ENCODE data around the gene TMEM266.

Gene TMEM266

DNA sequence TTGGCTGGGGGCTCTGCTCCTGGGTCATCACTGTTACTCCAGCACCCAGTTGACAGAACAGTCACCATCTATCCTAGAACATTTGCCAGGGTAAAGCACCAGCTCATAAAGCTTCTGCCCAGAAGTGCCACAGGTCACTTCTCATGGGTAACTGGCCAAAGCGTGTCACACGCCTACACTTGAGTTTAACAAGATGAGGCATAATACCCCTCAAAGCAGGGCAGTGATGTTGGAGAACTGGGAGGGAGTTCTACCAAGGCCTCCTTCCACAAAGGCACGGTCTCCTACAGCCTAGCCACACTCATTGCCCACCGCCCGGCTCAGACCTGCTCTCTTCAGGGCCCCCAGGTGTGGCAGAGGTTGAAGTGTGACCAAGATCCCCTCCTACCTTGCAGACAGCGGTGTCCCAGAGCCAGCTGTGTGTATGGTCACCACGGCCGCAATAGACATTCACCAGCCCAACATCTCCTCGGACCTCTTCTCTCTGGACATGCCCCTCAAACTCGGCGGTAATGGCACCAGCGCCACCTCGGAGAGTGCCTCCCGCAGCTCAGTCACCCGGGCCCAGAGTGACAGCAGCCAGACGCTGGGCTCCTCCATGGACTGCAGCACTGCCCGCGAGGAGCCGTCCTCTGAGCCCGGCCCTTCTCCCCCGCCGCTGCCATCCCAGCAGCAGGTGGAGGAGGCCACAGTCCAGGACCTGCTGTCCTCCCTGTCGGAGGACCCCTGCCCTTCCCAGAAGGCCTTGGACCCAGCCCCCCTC, 143.7 kb downstream of the TMEM266 start:
- DNase-seq (ENCODE audit: low read depth, low spot score) = no peak
- Histone ChIP-seq H3K4me3 (ENCODE audit: insufficient read length, low read depth) (no peak overlapping the region), H3K9ac (ENCODE audit: insufficient read length, low read depth) (no peak overlapping the region), H3K4me1 (ENCODE audit: insufficient read depth, insufficient read length) (peaks cover 17% of the 10 kb centered on the region), H3K36me3 (ENCODE audit: insufficient read depth, insufficient read length, low read length) (peaks cover 25% of the 10 kb centered on the region), H3K9me3 (ENCODE audit: insufficient read depth, low read length) (no peaks in the 10 kb centered on the region), H3K27me3 (ENCODE audit: insufficient read depth, insufficient read length) (no peaks in the 10 kb centered on the region)
- TF ChIP-seq SUZ12 (IDR thresholded peaks at IDR 0.05; ENCODE audit: extremely low read depth, insufficient read depth, insufficient read length) = no peak
- no peak for TF ChIP-seq YY1 (IDR thresholded peaks at IDR 0.05; ENCODE audit: insufficient read depth, insufficient read length)
- TF ChIP-seq ZNF274 (IDR thresholded peaks at IDR 0.05; ENCODE audit: low read depth, low read length) = no peak

DNA sequence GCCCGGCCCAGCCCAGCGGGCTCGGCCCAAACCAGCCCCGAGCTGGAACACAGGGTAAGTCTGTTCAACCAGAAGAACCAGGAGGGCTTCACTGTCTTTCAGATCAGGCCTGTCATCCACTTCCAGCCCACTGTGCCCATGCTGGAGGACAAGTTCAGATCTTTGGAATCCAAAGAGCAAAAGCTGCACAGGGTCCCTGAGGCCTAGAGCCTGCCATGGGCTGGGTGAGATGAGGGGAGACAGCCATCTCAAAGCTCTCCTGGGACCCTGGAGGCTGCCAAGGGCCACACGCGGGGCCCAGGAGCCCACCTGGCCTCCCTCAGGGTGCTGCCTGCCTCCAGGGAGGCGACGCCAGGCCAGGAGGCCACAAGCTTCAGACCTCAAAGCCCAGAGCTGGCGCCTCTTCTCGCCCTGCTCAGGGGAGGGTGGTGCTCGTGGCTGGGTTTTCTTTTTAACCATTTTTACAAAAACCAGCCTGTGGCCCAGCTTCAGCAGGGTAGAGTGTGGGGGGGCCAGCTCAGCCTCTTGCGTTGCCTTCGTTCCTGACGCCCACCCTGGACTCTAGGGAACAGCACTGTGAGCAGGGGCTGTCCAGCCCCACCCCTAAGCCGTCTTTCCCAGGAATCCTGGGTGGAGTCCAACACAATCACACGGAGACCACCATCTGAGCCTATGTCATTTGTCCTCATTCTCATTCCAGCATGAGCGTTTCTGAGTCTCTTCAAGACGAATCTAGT, 144.5 kb downstream of the TMEM266 start:
- Histone ChIP-seq H3K4me3 (ENCODE audit: insufficient read length, low read depth) (no peak overlapping the region), H3K27me3 (ENCODE audit: insufficient read depth, insufficient read length) (no peaks in the 10 kb centered on the region), H3K9me3 (ENCODE audit: insufficient read depth, low read length) (no peaks in the 10 kb centered on the region), H3K9ac (ENCODE audit: insufficient read length, low read depth) (no peak overlapping the region), H3K4me1 (ENCODE audit: insufficient read depth, insufficient read length) (peaks cover 16% of the 10 kb centered on the region), H3K36me3 (ENCODE audit: insufficient read depth, insufficient read length, low read length) (peaks cover 29% of the 10 kb centered on the region)
- no peak for DNase-seq (ENCODE audit: low read depth, low spot score)
- no peak for TF ChIP-seq ZNF274 (IDR thresholded peaks at IDR 0.05; ENCODE audit: low read depth, low read length)
- TF ChIP-seq SUZ12 (IDR thresholded peaks at IDR 0.05; ENCODE audit: extremely low read depth, insufficient read depth, insufficient read length) = no peak
- TF ChIP-seq YY1 (IDR thresholded peaks at IDR 0.05; ENCODE audit: insufficient read depth, insufficient read length) = no peak

GRCh38 chr15:76204916-76205460, 145.2 kb downstream of the TMEM266 start:
- no peaks in the 10 kb centered on the region for H3K9me3 ChIP-seq (ENCODE audit: insufficient read depth, low read length)
- no peak overlapping the region for H3K4me3 ChIP-seq (ENCODE audit: insufficient read length, low read depth)
- peaks cover 12% of the 10 kb centered on the region for H3K4me1 ChIP-seq (ENCODE audit: insufficient read depth, insufficient read length)
- no peaks in the 10 kb centered on the region for H3K27me3 ChIP-seq (ENCODE audit: insufficient read depth, insufficient read length)
- H3K9ac ChIP-seq (ENCODE audit: insufficient read length, low read depth) = no peak overlapping the region
- TF ChIP-seq ZNF274 (IDR thresholded peaks at IDR 0.05; ENCODE audit: low read depth, low read length) (no peak), YY1 (IDR thresholded peaks at IDR 0.05; ENCODE audit: insufficient read depth, insufficient read length) (no peak), SUZ12 (IDR thresholded peaks at IDR 0.05; ENCODE audit: extremely low read depth, insufficient read depth, insufficient read length) (no peak)
- no peak for DNase-seq (ENCODE audit: low read depth, low spot score)
- peaks cover 36% of the 10 kb centered on the region for H3K36me3 ChIP-seq (ENCODE audit: insufficient read depth, insufficient read length, low read length)

DNA sequence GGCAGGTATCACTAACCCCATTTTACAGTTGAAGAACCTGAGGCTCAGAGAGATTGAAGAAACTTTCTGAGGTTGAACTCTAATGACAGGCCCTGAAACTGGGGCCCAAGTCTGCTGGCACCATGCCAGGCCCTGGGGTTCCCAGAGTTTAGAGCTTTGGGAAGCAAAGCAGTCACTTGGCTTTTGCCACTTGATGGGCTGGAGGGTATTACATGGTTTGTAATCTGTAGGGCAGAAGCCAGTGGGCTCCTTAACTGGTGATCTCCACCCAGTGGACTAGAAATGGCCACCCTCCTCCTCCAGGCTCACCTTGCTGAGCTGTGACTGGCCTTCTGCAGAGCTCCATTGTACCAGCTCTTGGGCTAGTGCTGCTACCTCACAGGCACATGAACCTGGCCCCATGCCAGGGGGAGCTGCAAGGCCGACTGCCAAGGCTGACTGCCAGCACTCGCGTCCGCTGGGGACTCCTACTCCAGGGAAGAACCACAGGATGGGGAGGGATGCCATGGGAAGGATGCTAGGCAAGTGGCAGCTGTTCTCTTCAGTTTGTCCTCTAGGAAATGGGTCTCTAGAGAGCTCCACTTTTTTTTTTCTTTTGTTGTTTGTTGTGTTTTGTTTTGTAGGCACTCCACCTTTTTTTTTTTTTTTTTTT, 146.7 kb downstream of the TMEM266 start:
- H3K36me3 ChIP-seq (ENCODE audit: insufficient read depth, insufficient read length, low read length) = peaks cover 48% of the 10 kb centered on the region
- no peaks in the 10 kb centered on the region for H3K9me3 ChIP-seq (ENCODE audit: insufficient read depth, low read length)
- no peaks in the 10 kb centered on the region for H3K27me3 ChIP-seq (ENCODE audit: insufficient read depth, insufficient read length)
- H3K4me3 ChIP-seq (ENCODE audit: insufficient read length, low read depth) = no peak overlapping the region
- TF ChIP-seq ZNF274 (IDR thresholded peaks at IDR 0.05; ENCODE audit: low read depth, low read length) = no peak
- no peak for TF ChIP-seq YY1 (IDR thresholded peaks at IDR 0.05; ENCODE audit: insufficient read depth, insufficient read length)
- TF ChIP-seq SUZ12 (IDR thresholded peaks at IDR 0.05; ENCODE audit: extremely low read depth, insufficient read depth, insufficient read length) = no peak
- no peak for DNase-seq (ENCODE audit: low read depth, low spot score)
- H3K4me1 ChIP-seq (ENCODE audit: insufficient read depth, insufficient read length) = no peaks in the 10 kb centered on the region
- no peak overlapping the region for H3K9ac ChIP-seq (ENCODE audit: insufficient read length, low read depth)

- Histone ChIP-seq H3K9ac (ENCODE audit: insufficient read length, low read depth) (no peak overlapping the region), H3K4me1 (ENCODE audit: insufficient read depth, insufficient read length) (no peaks in the 10 kb centered on the region), H3K36me3 (ENCODE audit: insufficient read depth, insufficient read length, low read length) (peaks cover 62% of the 10 kb centered on the region), H3K9me3 (ENCODE audit: insufficient read depth, low read length) (no peaks in the 10 kb centered on the region), H3K4me3 (ENCODE audit: insufficient read length, low read depth) (no peak overlapping the region), H3K27me3 (ENCODE audit: insufficient read depth, insufficient read length) (no peaks in the 10 kb centered on the region)
- TF ChIP-seq ZNF274 (IDR thresholded peaks at IDR 0.05; ENCODE audit: low read depth, low read length) (no peak), SUZ12 (IDR thresholded peaks at IDR 0.05; ENCODE audit: extremely low read depth, insufficient read depth, insufficient read length) (no peak), YY1 (IDR thresholded peaks at IDR 0.05; ENCODE audit: insufficient read depth, insufficient read length) (no peak)
- DNase-seq (ENCODE audit: low read depth, low spot score) = no peak
Observed at GRCh38 chr15:76208084-76208785, 148.4 kb downstream of the TMEM266 start.

DNA sequence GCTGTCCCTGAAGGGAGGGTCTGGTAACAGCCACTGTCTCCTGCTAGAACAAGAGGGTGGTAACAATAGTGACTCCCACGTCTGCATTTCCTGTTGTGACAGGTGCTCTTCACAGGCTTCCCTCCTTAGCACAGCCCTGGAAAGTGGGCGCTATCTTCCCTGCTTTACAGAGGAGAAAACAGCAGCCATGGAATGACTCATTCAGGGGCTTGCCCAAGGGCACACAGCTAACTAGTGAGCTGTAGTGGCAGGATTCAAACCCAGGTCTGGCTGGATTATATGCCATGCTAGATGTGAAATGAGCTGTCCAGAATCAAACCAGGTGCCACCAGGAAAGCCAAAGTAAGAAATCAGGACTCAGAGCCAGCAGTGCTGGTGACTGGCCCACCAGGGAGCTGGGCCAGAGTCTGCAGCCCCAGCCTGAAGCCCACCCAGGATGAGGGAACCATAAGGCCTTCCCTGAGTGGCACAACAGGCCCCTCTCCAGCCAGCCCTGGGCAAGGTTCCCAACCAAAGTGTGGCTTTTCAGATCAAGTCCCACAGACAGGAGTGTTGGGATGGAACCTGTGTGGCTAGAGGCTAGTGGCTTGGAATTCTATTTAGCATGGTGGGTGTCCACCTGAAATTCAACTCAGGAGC, 149.1 kb downstream of the TMEM266 start:
- no peak overlapping the region for H3K4me3 ChIP-seq (ENCODE audit: insufficient read length, low read depth)
- no peak for TF ChIP-seq ZNF274 (IDR thresholded peaks at IDR 0.05; ENCODE audit: low read depth, low read length)
- TF ChIP-seq SUZ12 (IDR thresholded peaks at IDR 0.05; ENCODE audit: extremely low read depth, insufficient read depth, insufficient read length) = no peak
- no peak for TF ChIP-seq YY1 (IDR thresholded peaks at IDR 0.05; ENCODE audit: insufficient read depth, insufficient read length)
- H3K36me3 ChIP-seq (ENCODE audit: insufficient read depth, insufficient read length, low read length) = peaks cover 66% of the 10 kb centered on the region
- no peaks in the 10 kb centered on the region for H3K27me3 ChIP-seq (ENCODE audit: insufficient read depth, insufficient read length)
- no peaks in the 10 kb centered on the region for H3K9me3 ChIP-seq (ENCODE audit: insufficient read depth, low read length)
- no peak for DNase-seq (ENCODE audit: low read depth, low spot score)
- H3K4me1 ChIP-seq (ENCODE audit: insufficient read depth, insufficient read length) = no peaks in the 10 kb centered on the region
- H3K9ac ChIP-seq (ENCODE audit: insufficient read length, low read depth) = no peak overlapping the region
